Activated T-helper 1 cell treated with Interleukin-2 at 50 U/mL for 16 hours (primary cell): ENCODE data around the gene PMM2.
"Not testable (repeated sequence)": the region's sequence is repeated elsewhere in the genome, so short reads cannot be mapped to it uniquely, and the experiment has no call there.

ENCODE experiments used
- DNase-seq: peaks from one replicate; pipeline ENCODE4 v3.0.0-alpha.2; 2020; ENCODE audit warnings: low read depth

The PMM2 gene

GRCh38 chr16:8797364-8798173, at the start of gene PMM2, which contains the start of gene TMEM186:
Gene PMM2, plus strand, starts transcription at chr16:8797839. Its CDS starts 44 bp downstream, at chr16:8797883.
Gene TMEM186, minus strand, starts transcription at chr16:8797639. Its CDS starts 25 bp downstream, at chr16:8797614.
- peak; percentile 93 for DNase-seq

DNA sequence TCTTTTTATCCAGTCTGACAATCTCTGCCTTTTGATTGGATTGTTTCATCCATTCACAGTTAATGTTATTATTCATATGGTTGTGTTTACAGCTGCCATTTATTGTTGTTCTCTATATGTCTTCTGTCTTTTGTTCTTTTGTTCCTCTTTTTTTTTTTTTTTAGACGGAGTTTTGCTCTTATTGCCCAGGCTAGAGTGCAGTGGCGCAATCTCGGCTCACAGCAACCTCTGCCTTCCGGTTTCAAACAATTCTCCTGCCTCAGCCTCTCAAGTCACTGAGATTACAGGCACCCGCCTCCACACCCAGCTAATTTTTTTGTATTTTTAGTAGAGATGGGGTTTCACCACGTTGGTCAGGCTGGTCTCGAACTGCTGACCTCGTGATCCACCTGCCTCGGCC, 48.7 kb upstream of the PMM2 start:
- not testable (repeated sequence) for DNase-seq

- DNase-seq, result no peak
Measured at GRCh38 chr16:8751481-8752311, 45.9 kb upstream of the PMM2 start.

- DNase-seq, result no peak
Measured at GRCh38 chr16:8752706-8753105, 44.9 kb upstream of the PMM2 start.

GRCh38 chr16:8753416-8754054, 44.1 kb upstream of the PMM2 start:
- DNase-seq, result no peak

DNA sequence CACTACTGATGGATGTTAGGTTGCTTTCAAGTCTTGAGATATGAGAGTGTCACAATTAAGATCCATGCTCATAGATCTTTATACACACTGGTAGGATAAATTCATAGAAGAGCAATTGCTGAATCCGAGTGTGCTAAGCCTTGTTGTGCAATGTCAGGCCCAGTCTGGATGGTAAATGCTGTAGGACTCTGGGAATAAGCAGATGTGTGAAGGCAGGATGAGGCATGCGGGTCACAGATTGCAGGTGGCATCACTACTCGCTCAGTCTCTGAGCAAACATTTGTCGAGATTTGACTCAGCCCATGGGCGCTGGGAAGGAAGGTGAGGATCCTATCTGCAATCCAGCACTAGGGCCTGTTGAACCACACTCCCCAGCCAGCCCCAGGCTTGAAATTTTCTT, 40.9 kb upstream of the PMM2 start:
- DNase-seq, result no peak

DNA sequence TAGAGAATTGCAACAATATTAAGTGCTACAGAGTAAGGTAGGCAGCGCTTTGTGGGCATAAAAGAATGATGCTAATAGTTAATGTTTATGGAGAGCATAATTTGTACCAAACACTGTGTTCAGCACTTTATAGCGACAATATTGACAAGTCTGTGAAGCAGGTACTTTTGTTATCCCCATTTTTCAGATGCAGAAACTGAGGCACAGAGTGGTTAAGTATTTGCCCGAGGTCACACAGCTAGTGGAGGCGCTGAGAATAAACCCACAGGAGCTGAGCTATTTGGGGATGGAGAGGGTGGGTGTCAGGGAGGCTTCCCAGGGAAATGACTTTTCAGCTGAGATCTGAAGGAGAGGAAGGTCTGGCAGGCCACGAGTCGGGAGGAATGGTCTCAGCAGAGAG, 39.6 kb upstream of the PMM2 start:
- no peak for DNase-seq

DNA sequence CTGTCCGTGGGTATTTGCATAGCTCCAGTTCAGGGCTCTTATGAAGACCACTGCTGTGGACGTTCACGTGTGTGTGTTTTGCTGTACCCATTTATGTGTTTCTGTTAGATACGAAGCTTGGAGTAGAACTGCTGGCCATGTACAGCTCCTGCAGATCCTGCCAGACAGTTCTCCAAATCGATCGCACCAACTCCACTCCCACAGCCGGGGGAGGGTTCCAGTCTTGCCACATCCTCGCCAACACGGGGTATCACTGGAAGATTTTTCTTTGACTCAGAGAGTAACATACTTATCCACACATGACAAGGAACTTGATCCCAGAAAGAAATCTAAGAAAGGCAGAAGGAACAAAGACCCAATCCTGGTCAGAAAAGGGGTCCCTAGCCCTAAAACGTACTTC, 37.6 kb upstream of the PMM2 start:
- DNase-seq, result no peak

DNA sequence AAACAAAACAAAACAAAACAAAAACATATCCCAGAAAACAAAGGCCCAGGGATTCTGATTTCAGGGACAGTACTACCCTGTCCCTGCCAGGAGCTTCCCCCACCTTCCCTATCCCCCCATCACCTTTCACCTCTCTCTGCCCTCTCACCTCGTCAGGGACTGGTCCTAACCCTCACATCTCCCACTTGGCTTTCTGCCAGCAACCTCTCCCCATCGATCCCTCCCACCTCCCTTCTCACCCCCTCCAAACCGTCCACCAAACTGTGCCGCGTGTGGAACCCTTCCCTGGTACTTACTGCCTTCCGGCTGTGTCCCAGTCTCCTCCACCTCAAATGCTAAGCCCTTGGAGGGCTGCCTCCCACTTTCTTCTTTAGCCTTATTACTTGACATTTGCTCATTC, 36.6 kb upstream of the PMM2 start:
- no peak for DNase-seq

DNA sequence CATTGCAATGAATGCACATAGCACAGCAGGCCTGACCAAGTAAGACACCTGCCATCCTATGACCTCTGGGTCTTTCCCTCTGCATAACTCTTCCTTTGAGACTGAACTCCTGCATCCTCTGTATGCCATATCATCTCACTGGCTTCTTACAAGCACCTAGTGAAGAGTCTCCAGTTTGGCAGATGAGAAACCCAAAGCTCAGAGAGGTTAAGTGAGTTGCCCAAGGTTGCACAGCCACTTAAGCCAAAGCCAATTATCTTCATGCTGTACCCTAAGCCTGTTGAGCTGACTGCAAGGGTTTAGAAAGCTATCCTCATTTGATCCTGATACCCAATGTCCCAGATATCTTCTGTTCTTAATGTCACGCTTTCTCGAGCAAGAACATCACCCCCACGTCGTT, 35.4 kb upstream of the PMM2 start:
- no peak for DNase-seq

DNA sequence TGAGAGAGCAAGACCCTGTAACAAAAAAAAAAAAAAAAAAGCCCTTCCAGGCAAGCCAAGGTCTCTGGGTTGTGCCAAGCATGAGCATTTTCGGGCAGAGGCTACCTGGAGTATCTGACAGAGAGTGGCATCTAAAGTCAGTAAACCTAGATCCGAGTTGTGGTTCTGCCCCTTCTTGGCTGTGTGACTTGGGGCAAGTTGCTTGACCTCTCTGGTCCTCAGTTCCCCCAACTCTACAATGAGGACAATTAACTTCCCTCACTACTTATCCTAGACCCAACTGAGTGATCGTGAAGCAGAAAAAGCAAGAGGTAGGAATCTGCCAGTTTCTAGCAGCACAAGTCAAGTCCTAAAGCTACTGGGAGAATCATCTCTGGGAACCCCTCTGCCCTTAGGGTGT, 34.6 kb upstream of the PMM2 start:
- DNase-seq, result no peak

DNA sequence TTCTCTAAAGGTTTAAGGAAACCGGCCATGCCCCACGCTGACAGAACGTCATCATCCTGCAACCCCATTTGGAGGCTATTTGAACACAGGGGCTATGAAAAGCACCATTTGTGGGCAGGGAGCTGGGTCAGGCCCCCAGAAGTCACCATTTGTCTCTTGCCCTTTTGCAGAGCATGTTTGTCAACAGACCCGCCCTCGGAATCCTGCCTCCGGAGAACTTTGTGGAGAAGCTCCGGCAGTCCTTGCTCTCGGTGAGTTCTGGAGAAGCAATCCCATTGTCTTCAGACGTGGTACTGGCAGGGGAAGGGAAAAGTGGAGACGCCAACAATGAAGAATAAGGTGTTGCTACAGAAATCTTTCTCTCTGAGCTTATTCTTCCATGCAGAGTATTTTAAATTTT, 33.7 kb upstream of the PMM2 start:
- DNase-seq, result no peak

DNA sequence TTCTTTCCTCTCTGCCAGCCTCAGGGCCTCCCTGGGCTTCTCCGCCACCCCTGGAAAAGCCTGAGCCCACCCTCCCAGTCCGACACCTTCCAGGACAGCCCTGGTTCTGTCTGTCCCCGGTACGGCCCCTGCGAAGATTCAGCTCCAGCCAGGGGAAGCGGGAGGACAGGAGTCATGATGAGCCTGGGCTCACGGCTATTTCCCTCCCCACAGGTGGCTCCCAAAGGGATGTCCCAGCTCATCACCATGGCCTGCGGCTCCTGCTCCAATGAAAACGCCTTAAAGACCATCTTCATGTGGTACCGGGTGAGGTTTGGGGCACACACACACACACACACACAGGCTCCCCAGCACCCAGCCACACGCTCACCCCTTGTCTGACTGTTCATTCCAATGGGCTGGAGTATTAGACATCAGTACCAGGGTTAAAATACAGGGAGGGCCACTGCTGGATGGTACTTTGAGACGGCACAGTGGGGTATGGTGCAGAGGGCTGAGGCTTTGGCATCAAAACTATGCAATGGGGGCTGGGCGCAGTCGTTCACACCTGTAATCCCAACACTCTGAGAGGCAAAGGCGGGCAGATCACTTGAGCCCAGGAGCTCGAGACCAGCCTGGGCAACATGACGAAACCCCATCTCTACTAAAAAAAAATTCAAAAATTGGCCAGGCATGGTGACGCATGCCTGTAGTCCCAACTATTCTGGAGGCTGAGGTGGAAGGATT, 33.0 kb upstream of the PMM2 start:
- DNase-seq, result no peak

- DNase-seq, result no peak
Measured at GRCh38 chr16:8767176-8767575, 30.5 kb upstream of the PMM2 start.

GRCh38 chr16:8768283-8768682, 29.4 kb upstream of the PMM2 start:
- DNase-seq, result no peak

- no peak for DNase-seq
Measured at GRCh38 chr16:8768692-8769091, 28.9 kb upstream of the PMM2 start.

DNA sequence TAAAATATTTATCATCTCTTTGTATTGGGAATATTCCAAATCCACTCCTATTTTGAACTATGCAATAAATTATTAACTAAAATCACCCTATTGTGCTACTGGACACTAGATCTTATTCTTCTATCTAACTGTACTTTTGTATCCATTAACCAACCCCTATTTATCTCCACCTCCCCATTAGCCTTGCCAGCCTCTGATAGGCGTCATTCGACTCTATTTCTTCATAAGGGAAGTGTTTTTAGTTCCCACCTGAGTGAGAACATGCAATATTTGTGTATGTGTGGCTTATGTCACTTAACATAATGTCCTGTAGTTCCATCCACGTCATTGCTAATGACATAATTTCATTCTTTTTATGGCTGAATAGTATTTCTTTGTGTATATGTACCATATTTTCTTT, 24.1 kb upstream of the PMM2 start:
- no peak for DNase-seq

- no peak for DNase-seq
Measured at GRCh38 chr16:8774208-8774607, 23.4 kb upstream of the PMM2 start.

DNA sequence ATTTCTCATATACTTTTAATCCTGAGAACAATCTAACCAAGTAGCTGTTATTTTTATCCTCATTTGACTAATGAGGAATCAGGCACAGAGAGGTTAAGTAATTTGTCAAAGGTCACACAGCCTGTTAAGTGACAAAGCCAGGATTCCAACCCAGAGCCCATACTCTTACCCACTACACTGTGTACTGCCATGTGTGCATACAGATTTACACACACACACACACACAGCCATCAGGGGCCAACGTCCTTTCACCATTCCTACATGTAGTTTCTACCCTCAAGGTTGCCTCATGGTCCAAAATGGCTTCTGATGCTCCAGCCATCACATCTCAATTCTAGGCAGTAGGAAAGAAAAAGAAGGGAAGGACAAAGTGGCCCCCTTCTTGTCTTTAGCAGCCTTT, 22.3 kb upstream of the PMM2 start:
- DNase-seq, result no peak

GRCh38 chr16:8776129-8776584, 21.5 kb upstream of the PMM2 start:
- no peak for DNase-seq

DNA sequence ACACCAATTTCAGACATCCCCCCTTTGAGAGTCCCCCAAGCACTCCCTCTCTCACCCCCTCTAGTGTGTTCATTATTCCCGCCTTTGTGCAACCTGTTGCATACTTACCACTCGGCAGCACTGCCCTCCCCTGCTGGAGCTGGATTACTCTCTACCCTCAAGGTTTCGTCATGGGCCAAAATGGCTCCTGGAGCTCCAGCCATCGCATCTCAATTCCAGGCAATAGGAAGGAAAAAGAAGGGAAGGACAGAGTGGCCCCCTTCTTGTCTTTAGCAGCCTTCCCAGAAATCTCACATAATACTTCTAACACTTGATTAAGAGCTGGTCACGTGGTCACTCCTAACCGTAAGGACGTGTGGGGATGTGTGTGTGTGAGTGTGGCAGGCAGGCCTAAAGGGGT, 20.4 kb upstream of the PMM2 start:
- DNase-seq, result no peak

- DNase-seq, result no peak
Measured at GRCh38 chr16:8781797-8782196, 15.8 kb upstream of the PMM2 start.
